OCI-LY7 (cell line): Measurements from ENCODE around the gene WWOX.

Source experiments
- CTCF ChIP-seq: fragments of 200-600 bp; sonication (generic); conservative IDR thresholded peaks from 2 replicates; pipeline ENCODE4 v1.5.1; 2014; ENCODE audit warnings: mild to moderate bottlenecking, antibody characterized with exemption, low read length, moderate library complexity, mixed read lengths
- EZH2phosphoT487 ChIP-seq: fragments of 200-600 bp; sonication (generic); IDR thresholded peaks from 2 replicates; pipeline ENCODE4 v1.6.1; 2018; ENCODE audit warnings: low read depth, borderline replicate concordance, mild to moderate bottlenecking, mixed run types, antibody characterized with exemption, low read length, moderate library complexity, mixed read lengths

- no peak for TF ChIP-seq CTCF
- no peak for TF ChIP-seq EZH2phosphoT487
Observed at GRCh38 chr16:78755751-78756661, 656.6 kb downstream of the WWOX start.
